Natural killer cell (primary cell): ENCODE results near the gene USP44. TPM values are rescaled to one million over a fixed set of nuclear protein-coding genes. Genes with fewer than 3 reads are reported as not detected.

Experiments used
- ATAC-seq, 3 donors: fragments of 150-1000 bp in 2 of 3; fragments of 200-7000 bp in 1 of 3; cut with Tn5 transposase; 1 replicate in 1 of 3; 2 replicates in 2 of 3; pipeline ENCODE4 v1.10.0; 2021; ENCODE audit warnings: mild to moderate bottlenecking in 2 of 3, moderate library complexity in 2 of 3
- DNase-seq, 2 donors: peaks; one replicate each; pipeline versions ENCODE4 v3.0.0 to v3.0.0-alpha.2; 2013 to 2021; ENCODE audit warnings: mixed read lengths in 1 of 2
- H3K27ac ChIP-seq: one replicate; pipeline ENCODE4 v1.5.1; 2013; ENCODE audit warnings: mild to moderate bottlenecking, low read length
- H3K27me3 ChIP-seq: one replicate; pipeline ENCODE4 v1.6.1; 2013; ENCODE audit warnings: low read length; ENCODE audit not compliant: control insufficient read depth, insufficient read depth
- H3K36me3 ChIP-seq: one replicate; pipeline ENCODE4 v1.6.1; 2013; ENCODE audit warnings: low read length; ENCODE audit not compliant: control insufficient read depth, insufficient read depth
- H3K4me1 ChIP-seq: one replicate; pipeline ENCODE4 v1.6.1; 2013; ENCODE audit warnings: low read length; ENCODE audit not compliant: control insufficient read depth, insufficient read depth
- H3K4me3 ChIP-seq: one replicate; pipeline ENCODE4 v1.5.1; 2013; ENCODE audit warnings: low read length
- H3K9me3 ChIP-seq: one replicate; pipeline ENCODE4 v1.6.1; 2013; ENCODE audit warnings: low read length; ENCODE audit not compliant: control insufficient read depth, insufficient read depth
- H3K27ac Mint-ChIP-seq, 2 donors: one replicate each; pipeline ENCODE4 v1.8.0; 2022; ENCODE audit warnings: mild to moderate bottlenecking in 2 of 2, mixed read lengths in 2 of 2, moderate library complexity in 1 of 2
- H3K27me3 Mint-ChIP-seq, 2 donors: one replicate each; pipeline ENCODE4 v1.8.0; 2022; ENCODE audit warnings: low read depth in 2 of 2, mixed read lengths in 2 of 2
- H3K36me3 Mint-ChIP-seq: one replicate; pipeline ENCODE4 v1.8.0; 2022; ENCODE audit warnings: mixed read lengths
- H3K4me1 Mint-ChIP-seq, 2 donors: one replicate each; pipeline ENCODE4 v1.8.0; 2022; ENCODE audit warnings: mixed read lengths in 2 of 2
- H3K4me3 Mint-ChIP-seq: one replicate; pipeline ENCODE4 v1.8.0; 2022; ENCODE audit warnings: mild to moderate bottlenecking, moderate library complexity, mixed read lengths
- H3K9me3 Mint-ChIP-seq, 2 donors: one replicate each; pipeline ENCODE4 v1.8.0; 2022; ENCODE audit warnings: mixed read lengths in 2 of 2
- WGBS: methylation state at CpG from one replicate; pipeline ENCODE4 v1.1.7; 2013; ENCODE audit warnings: missing lambda C conversion rate; ENCODE audit not compliant: insufficient coverage; 5-methylcytosine and 5-hydroxymethylcytosine counted together
- intact Hi-C: fragments of 100-400 bp; cut with micrococcal nuclease; formaldehyde crosslinking; loops from one replicate; pipeline ENCODE4 v1.14.2; 2022
- total RNA-seq, 4 donors: library from RNA; stranded (reverse); fragments of 120-200 nt in 1 of 4; gene quantifications; one replicate each; pipeline versions ENCODE4 v1.2.3 to v1.2.4, GENCODE V29; 2013 to 2022
- TF ChIP-seq, protein P1 (sequence below): fragments of 200-600 bp; IDR thresholded peaks from one replicate; pipeline ENCODE4 v1.8.0; 2022; ENCODE audit warnings: antibody characterized with exemption

Gene USP44
- total RNA-seq, 3 donors from 2014 or later (not counting 1 experiment from before 2014, with no cell fraction given) = 0.09 to 1.8 (median 0.63) TPM

GRCh38 chr12:95545303-95545702 lies 6.0 kb downstream of the USP44 start:
- DNase-seq = no peak
- Mint-ChIP-seq H3K27me3 (peaks cover 21 to 22% of the 10 kb centered on the region in 2 donors), H3K9me3 (no peaks in the 10 kb centered on the region), H3K36me3 (no peaks in the 10 kb centered on the region), H3K4me3 (no peak overlapping the region), H3K4me1 (peaks cover 0 to 16% of the 10 kb centered on the region in 2 donors), H3K27ac (no peak overlapping the region)
- Histone ChIP-seq H3K27ac (no peak overlapping the region), H3K27me3 (peaks cover 8% of the 10 kb centered on the region), H3K9me3 (no peaks in the 10 kb centered on the region), H3K4me3 (no peak overlapping the region), H3K36me3 (no peaks in the 10 kb centered on the region), H3K4me1 (peaks cover 6% of the 10 kb centered on the region)
- ATAC-seq = no peak
- intact Hi-C loops = no loop called here
- TF ChIP-seq, protein P1, sequence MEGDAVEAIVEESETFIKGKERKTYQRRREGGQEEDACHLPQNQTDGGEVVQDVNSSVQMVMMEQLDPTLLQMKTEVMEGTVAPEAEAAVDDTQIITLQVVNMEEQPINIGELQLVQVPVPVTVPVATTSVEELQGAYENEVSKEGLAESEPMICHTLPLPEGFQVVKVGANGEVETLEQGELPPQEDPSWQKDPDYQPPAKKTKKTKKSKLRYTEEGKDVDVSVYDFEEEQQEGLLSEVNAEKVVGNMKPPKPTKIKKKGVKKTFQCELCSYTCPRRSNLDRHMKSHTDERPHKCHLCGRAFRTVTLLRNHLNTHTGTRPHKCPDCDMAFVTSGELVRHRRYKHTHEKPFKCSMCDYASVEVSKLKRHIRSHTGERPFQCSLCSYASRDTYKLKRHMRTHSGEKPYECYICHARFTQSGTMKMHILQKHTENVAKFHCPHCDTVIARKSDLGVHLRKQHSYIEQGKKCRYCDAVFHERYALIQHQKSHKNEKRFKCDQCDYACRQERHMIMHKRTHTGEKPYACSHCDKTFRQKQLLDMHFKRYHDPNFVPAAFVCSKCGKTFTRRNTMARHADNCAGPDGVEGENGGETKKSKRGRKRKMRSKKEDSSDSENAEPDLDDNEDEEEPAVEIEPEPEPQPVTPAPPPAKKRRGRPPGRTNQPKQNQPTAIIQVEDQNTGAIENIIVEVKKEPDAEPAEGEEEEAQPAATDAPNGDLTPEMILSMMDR = no peak
- WGBS = 94% methylated on average over 3 of the region's 4 CpGs

DNA sequence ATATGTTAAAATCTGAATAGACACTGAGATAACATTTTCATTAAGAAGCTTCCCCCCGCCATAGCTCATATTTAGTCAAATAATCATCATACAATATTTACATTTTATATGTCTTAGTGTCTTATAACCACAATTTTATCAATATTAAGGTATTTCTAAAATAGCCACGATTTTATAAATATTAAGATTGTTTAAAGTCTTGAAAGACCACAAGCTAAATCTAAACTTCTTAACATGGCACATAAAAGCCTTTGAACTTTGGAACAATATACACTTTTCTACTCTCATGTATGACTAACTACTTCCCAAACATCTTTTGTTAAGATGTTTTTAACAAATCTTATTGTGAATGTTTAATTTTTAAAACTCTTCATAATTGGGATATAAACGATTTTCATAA lies 6.5 kb downstream of the USP44 start:
- H3K36me3 Mint-ChIP-seq = no peaks in the 10 kb centered on the region
- H3K4me1 ChIP-seq = peaks cover 6% of the 10 kb centered on the region
- no CpG with 5 or more reads among the region's 3 CpGs for WGBS
- no peaks in the 10 kb centered on the region for H3K9me3 Mint-ChIP-seq
- H3K27me3 Mint-ChIP-seq = peaks cover 19 to 22% of the 10 kb centered on the region in 2 donors
- H3K27me3 ChIP-seq = peaks cover 8% of the 10 kb centered on the region
- TF ChIP-seq, protein P1 = no peak
- DNase-seq (no peak), ATAC-seq (no peak)
- no peak overlapping the region for H3K27ac ChIP-seq
- no peak overlapping the region for H3K27ac Mint-ChIP-seq
- intact Hi-C loops = no loop called here
- no peaks in the 10 kb centered on the region for H3K36me3 ChIP-seq
- H3K4me3 Mint-ChIP-seq = no peak overlapping the region
- H3K4me1 Mint-ChIP-seq = peaks cover 0 to 16% of the 10 kb centered on the region in 2 donors
- no peaks in the 10 kb centered on the region for H3K9me3 ChIP-seq
- no peak overlapping the region for H3K4me3 ChIP-seq

GRCh38 chr12:95543305-95543704 lies 8.0 kb downstream of the USP44 start:
- no peak overlapping the region for H3K4me3 Mint-ChIP-seq
- 97% methylated on average over 7 of the region's 7 CpGs for WGBS

More at GRCh38 chr12:95543305-95543704, 8.0 kb downstream of the USP44 start:
- Histone ChIP-seq H3K36me3 (no peaks in the 10 kb centered on the region), H3K27me3 (peaks cover 4% of the 10 kb centered on the region), H3K27ac (no peak overlapping the region), H3K4me1 (peaks cover 3% of the 10 kb centered on the region), H3K4me3 (no peak overlapping the region), H3K9me3 (no peaks in the 10 kb centered on the region)
- Mint-ChIP-seq H3K4me1 (peaks cover 0 to 8% of the 10 kb centered on the region in 2 donors), H3K36me3 (no peaks in the 10 kb centered on the region), H3K27ac (no peak overlapping the region), H3K9me3 (no peaks in the 10 kb centered on the region), H3K27me3 (peaks cover 19% of the 10 kb centered on the region in 2 donors)
- no peak for ATAC-seq
- intact Hi-C loops = no loop called here
- no peak for DNase-seq
- TF ChIP-seq, protein P1 = no peak
